ENCODE results near the gene UBL5.

The UBL5 gene

DNA sequence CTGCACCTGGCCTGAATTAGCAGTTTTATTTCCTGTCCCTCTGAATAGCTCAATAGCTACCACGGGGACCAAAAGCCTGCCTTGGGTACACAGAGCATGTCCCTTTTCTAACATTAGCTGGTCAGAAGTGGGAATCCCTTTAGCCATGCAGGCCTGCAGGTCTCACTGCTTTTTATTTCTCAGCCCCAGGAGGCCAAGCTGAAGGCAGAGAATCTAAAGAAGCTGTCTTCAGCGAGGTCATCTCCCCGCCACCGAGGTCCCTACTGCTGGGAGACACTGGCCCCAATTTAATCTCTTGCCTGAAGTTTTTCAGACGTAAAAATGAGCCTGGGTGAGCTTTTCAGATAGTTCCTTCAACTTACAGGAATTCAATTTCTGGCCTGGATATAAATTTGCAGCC is 48.1 kb downstream of the UBL5 start:
- Mint-ChIP-seq H3K4me1 (no peaks in the 10 kb centered on the region), H3K36me3 (ENCODE audit: low read depth) (no peaks in the 10 kb centered on the region), H3K4me3 (no peak overlapping the region), H3K9me3 (no peaks in the 10 kb centered on the region), H3K27ac (no peak overlapping the region), H3K27me3 (no peaks in the 10 kb centered on the region)
- no peak for DNase-seq
- ATAC-seq = no peak

DNA sequence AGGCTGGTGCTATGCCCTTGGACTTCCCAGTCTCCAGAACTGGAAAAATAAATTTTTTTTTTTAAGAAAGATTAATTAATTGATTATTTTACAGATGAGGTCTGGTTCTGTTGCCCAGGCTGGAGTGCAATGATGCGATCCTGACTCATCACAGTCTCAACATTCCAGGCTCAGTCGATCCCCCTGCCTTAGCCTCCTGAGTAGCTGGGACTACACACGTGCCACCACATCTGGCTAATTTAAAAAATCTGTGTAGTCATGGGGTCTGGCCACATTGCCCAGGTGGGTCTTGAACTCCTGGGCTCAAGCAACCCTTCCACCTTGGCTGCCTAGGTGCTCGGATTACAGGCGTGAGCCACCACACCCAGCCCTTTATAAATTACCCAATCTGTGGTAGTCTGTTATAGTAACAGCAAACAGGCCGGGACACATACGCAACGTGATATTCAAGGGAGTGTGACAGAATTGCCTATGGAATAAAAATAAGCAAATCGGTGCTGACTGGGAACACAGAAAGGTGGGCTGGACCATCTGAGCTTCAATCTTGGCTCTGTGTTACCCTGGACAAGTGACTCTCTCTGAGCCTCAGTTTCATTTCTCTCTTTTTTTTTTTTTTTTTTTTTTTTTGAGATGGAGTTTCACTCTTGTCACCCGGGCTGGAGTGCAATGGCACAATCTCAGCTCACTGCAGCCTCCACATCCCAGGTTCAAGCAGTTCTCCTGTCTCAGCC is 50.2 kb downstream of the UBL5 start:
- no peaks in the 10 kb centered on the region for H3K27me3 Mint-ChIP-seq
- no peak overlapping the region for H3K27ac Mint-ChIP-seq
- no peaks in the 10 kb centered on the region for H3K9me3 Mint-ChIP-seq
- no peaks in the 10 kb centered on the region for H3K36me3 Mint-ChIP-seq (ENCODE audit: low read depth)
- H3K4me1 Mint-ChIP-seq = no peaks in the 10 kb centered on the region
- DNase-seq (no peak), ATAC-seq (no peak)
- H3K4me3 Mint-ChIP-seq = no peak overlapping the region

DNA sequence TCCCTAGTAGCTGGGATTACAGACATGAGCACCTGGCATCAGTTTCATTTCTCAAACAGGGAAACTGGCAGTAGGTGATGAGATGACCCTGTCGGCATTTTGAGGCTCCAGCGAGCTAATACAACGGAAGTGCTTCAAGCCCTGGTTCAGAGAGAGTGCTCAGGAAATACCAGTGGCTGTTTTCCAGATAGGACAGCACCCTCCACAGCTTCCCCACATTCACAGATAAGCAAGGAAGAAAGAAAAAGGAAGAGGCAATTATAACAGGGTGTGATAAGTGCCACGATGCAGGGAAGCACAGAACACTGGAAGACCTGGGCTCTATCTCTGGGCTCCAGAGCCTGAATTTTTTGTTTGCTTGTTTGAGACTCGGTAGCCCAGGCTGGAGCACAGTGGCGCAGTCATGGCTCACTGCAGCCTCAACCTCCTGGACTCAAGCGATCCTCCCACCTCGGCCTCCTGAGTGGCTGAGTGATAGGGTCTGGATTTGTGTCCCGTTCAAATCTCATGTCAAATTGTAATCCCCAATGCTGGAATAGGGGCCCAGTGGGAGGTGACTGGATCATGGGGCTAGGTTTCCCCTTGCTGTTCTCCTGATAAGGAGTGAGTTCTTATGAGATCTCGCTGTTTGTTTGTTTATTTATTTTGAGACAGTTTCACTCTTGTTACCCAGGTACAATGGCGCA is 50.9 kb downstream of the UBL5 start:
- H3K4me3 Mint-ChIP-seq = no peak overlapping the region
- H3K9me3 Mint-ChIP-seq = no peaks in the 10 kb centered on the region
- no peak overlapping the region for H3K27ac Mint-ChIP-seq

More for the DNA sequence above, 50.9 kb downstream of the UBL5 start:
- ATAC-seq (no peak), DNase-seq (no peak)
- Mint-ChIP-seq H3K36me3 (ENCODE audit: low read depth) (no peaks in the 10 kb centered on the region), H3K27me3 (no peaks in the 10 kb centered on the region), H3K4me1 (no peaks in the 10 kb centered on the region)

Data from activated naive CD8-positive, alpha-beta T cell treated with anti-CD3 and anti-CD28 coated beads, Interleukin-2, amount 50 U/mL, for 24 hours (primary cell).